ENCODE measurements around the gene CACNA2D3. TPM values are rescaled to one million over a fixed set of nuclear protein-coding genes. Genes with fewer than 3 reads are reported as not detected.
A peak's percentile ranks its signal among the peaks of the same experiment; 100 is the strongest.
"Not testable (repeated sequence)": the region's sequence is repeated elsewhere in the genome, so short reads cannot be mapped to it uniquely, and the experiment has no call there.

The CACNA2D3 gene
- total RNA-seq (ENCODE audit: insufficient read depth, low replicate concordance): 6.3 TPM

DNA sequence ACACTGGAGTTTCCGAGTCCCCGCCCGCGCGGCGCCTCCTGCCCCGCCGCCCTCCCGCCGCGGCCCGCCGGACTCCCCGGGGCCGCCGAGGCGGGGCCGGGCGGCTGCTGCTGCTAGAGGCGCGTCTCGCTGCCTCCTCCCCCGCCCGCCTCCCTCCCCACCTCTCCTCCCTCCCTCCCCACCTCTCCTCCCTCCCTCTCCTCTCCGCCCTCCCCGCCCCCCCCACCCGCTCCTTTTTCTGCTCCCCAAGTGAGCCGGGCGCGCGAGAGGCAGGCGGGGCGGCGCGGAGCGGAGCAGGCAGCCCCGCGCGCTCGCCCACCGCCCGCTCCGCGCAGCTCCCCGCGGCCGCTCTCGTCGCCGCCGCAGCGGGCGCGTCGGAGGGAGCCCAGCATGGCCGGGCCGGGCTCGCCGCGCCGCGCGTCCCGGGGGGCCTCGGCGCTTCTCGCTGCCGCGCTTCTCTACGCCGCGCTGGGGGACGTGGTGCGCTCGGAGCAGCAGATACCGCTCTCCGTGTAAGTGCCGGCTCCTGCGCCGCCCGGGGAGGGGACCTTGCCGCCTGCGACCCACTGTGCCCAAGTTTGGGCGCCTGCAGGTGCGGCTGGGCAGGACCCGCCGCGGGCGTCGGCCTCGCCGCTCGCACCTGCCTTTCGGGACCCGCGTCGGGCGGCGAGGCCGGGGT lies at the start of gene CACNA2D3:
Gene CACNA2D3, plus strand, starts transcription at position 229 of the 679 bp plus-strand sequence.
- DNase-seq (ENCODE audit: low spot score): peak; percentile 14

DNA sequence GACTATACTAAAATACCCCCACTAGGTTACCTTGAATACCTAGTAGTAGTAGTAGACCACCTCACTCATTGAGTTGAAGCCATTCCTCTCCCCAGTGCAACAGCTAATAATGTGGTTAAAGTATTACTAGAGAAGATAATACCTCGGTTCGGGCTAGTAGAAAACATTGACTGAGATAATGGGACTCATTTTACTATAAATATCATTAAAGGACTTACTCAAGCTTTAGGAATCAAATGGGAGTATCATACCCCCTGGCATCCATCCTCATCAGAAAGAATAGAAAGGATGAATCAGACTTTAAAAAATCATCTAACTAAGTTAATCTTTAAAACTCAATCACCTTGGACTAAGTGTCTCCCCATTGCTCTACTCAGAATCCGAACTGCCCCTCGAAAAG lies 49.0 kb upstream of the CACNA2D3 start:
- no peak for DNase-seq (ENCODE audit: low spot score)

GRCh38 chr3:54079314-54079713 lies 43.0 kb upstream of the CACNA2D3 start:
- no peak for DNase-seq (ENCODE audit: low spot score)

DNA sequence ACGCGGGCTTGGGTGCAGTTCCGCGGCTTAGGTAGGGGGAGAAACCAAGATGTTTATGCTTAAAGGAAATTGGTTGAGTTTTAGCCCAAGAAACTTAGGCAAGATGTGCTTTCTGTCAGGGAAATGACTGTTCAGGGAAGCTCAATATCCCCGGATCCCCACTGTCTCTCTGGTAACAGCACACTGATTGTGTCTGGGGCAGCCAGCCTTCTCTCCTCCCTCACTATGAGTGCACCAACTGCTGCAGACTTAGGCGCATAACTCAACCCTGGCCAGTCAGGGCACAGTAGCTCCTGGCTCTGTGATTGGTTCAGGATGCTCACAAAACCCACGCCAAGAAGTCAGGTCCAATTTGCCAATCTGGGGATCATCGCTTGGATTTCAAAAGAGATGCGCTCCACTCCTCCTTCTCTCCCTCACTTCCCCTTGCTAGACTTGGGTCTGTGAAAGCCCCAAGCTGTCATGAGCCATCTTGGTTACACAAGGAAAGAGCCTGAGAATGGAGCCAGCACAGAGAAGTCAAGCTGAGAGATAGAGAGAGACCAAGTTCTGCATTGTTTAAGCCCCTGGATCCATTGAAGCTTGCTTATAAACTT lies 42.5 kb upstream of the CACNA2D3 start:
- no peak for DNase-seq (ENCODE audit: low spot score)

- DNase-seq (ENCODE audit: low spot score): no peak
These were observed 38.4 kb upstream of the CACNA2D3 start for GRCh38 chr3:54083921-54084320.

- DNase-seq (ENCODE audit: low spot score): no peak
These were observed 36.4 kb upstream of the CACNA2D3 start for GRCh38 chr3:54085936-54086335.

DNA sequence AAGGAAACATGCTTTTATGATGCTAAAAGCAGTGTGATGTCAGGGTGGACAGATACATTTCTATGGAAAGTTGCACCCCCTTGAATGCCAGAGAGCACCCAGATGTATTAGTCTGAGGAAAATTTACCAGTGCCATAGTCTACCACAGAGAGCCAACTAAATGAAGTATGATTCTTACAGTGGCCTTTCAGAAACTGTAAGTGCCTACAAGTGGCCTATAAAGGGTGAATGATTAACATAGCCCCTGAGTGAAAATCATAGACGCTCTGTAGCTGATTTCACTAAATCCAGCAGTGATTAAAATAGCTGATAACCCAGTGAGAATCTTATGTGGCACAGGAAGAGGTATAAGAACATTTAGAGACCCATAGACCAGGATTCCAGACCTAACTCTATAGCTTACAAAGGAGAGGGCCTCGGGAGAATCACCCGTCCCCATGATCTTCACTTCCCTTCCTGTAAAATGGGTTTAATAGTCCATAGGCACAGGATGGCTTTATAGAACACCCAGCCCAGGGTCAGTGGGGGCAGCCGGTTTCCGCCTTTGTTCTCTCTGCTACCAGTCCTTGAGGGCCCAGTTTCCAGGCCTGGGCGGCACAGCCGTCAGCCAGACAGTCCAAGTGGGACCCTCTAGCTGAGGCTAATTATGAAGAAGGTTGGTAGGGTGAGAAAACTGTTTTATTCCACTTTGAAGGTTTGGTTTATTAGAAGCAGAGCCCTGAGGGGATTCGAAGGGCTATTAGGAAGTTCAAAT lies 35.5 kb upstream of the CACNA2D3 start:
- DNase-seq (ENCODE audit: low spot score): no peak

DNA sequence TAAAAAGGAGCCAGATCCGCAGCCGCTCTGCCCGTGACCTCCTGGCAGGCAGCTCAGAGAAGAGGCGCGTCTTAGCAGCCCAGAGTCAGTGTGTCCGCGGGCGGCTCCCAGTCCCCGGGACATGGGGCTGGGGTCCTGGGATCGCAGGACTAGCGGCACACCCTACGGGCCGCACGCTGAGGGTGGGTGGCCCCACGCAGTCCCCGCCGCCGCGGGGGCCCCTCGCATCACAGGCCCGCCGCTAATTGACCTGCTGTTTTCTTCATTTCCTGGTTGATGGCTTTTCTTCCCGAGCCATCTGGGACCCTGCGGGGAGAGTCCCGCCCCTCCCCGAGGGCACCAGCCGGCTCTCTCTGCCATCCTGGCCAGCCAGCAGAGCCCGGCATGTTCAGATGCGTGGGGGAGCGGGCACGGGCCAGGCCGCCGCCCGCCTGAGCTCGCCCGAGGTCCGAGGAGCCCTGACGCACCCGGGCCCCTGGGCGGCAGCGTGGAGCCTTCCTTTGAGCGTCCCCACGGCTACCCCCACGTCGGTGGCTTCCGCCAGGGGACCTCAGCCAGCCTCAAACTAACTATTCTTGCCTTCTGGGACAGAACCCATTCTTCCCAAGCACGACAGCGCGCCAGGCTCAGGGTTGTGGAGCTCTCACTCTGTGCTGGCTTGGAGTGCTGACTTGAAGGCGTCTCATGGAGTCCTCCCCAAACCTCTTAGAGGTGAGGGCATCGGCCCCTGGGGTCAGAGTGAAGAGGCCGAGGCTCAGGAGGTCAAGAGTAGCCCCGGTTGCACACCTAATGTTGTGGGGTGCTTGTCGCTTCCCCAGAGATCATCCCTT lies 34.6 kb upstream of the CACNA2D3 start:
- DNase-seq (ENCODE audit: low spot score): no peak

- DNase-seq (ENCODE audit: low spot score): no peak
These were observed 28.7 kb upstream of the CACNA2D3 start for GRCh38 chr3:54093491-54094248.

DNA sequence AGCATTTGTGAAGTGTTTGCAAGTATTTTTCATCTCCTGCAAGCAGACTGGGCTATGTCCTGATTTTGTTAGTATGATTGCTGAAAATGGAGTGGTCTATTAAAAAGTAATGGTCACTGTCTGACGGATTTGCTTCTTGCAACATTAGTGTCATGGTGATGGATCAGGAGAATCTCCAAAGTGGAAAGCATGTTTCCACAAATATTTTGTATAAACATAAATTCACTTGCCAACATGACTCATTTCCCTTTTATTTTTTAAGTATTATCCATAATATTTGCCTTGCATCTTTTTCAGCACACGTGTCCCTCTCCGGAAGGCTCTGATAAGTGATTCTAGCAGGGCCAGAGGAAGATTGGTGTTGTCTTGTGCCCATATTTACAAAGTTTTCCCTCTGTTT lies 27.4 kb upstream of the CACNA2D3 start:
- DNase-seq (ENCODE audit: low spot score): no peak

DNA sequence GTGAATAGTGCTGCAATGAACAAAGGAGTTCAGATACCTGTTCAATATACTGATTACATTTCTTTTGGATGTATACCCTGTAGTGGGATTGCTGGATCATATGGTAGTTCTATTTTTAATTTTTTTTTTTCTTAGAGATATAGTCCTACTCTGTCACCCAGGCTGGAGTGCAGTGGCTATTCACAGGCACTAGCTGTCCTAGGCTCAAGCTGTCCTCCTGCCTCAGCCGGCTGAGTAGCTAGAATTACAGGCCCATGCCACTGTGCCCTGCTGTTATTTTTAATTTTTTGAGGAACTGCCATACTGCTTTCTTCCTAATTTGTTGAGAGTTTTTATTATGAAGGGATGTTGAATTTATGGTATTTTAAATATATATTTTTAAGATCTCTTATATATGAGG lies 23.0 kb upstream of the CACNA2D3 start:
- no peak for DNase-seq (ENCODE audit: low spot score)

- no peak for DNase-seq (ENCODE audit: low spot score)
These were observed 18.3 kb upstream of the CACNA2D3 start for GRCh38 chr3:54104084-54104483.

- not testable (repeated sequence) for DNase-seq (ENCODE audit: low spot score)
These were observed 6.2 kb upstream of the CACNA2D3 start for GRCh38 chr3:54116129-54116528.

DNA sequence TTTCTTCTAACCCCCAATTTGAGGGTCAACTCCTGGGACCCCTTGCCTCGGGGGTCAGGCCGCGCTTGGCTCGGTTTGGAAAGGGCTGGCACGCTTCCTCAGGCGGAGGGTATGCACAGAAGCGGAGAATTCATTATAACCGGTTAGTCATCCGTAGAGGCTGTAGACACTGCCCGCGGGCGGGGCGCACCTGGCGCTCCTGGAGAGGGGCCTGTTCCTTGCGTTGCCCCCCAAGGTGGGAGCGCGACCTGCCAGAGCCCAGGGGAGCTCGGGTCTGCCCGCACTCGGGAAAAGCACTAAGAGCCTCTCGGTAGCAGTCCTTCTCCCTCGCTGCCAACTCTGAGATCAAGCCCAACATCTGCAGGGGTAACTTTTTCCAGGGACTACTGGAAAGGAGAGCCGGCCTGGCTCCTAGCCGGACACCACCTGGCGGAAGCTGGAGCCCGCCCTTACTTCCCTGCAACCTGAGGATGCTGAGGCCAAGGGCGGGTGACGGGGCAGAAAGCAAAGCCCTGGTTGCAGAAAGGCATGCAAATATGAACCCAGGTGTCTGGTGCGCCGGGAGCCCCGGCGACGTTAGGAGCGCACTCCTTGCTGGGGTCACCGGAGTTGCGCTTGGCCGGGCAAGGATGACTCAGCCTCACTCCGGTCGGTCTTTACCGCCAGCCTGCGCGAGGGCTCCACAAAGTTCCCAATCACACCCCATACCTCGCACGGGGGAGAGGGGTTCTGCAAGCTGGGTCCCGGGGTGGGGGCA lies 1.5 kb upstream of the CACNA2D3 start:
- no peak for DNase-seq (ENCODE audit: low spot score)

- DNase-seq (ENCODE audit: low spot score): no peak
These were observed 683 bp upstream of the CACNA2D3 start for GRCh38 chr3:54121414-54122323.

DNA sequence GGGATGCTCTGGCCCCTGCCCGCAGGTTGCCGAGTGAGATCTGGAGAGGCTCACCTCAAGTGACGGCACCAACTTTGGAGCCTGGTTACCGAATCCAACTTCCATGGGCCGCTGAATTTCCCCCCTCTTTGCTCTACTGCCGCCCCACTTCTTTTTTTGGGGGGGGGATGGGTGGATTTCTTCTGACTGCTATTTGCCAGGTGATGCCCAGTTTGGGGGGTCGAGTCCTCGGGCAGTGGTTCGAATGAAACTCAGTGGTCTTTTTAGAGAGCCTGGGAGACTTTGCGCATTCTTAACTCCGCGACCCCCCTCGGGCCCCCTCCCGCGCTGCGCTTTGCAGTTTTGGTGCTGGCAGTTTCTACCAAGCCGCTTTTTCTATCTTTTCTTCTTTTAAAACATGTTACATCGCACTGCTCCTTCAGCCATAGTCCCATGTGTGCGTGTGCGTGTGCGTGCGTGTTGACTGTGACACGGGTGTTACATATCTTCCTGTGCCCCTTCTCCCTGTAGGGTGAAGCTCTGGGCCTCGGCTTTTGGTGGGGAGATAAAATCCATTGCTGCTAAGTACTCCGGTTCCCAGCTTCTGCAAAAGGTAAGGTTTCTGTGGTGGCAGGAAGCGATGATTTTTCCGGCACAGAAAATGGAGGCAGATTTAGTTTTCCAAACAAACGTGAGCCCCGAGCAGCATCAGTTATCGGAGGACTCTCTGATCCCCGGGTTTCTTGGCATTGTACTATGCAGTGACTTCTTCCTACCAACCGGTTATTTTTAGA lies 837 bp downstream of the CACNA2D3 start:
- no peak for DNase-seq (ENCODE audit: low spot score)

DNA sequence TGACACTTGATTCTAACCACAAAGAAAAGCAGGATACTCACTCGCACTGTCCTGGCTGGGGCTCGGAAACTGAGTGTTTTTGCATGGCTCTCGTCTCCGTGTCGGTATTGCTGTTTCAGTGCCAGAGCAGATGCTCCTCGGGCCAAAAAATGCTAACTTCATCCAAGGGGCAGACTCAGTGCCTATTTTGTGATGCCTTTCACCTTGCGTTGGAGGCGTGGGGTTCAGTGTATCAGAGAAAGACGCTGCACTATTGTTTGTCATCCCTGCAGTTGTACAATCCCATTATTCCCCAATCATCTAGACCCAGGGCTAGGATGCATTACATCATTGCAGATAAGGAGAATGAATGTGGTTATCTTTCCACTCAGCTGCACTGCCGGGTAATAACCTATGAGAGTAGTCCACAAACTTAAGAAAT lies 1.4 kb downstream of the CACNA2D3 start:
- DNase-seq (ENCODE audit: low spot score): peak; percentile 8

DNA sequence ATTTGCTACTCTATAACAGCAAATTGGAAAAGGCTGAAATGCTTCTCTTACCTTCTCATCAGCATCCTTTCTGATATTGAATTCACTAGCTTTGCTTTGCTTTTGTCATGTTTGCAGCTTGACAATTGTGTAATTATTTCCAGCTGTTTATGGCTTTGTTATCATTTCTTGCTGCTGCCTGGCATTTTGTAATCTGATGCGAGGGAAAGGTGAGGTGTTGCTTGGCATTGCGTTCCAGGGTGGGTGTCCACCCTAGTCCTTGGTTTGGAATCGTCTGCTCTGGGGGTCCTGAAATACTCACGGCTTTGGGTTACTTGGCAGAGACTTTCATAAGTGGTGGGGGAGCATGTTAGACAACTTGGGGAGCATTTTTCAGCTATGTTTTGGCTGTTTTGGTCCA lies 2.9 kb downstream of the CACNA2D3 start:
- DNase-seq (ENCODE audit: low spot score): no peak

GRCh38 chr3:54126551-54126950 lies 4.2 kb downstream of the CACNA2D3 start:
- DNase-seq (ENCODE audit: low spot score): no peak
